ENCODE measurements around the gene SH3BP2. TPM values are rescaled to one million over a fixed set of nuclear protein-coding genes. Genes with fewer than 3 reads are reported as not detected.

Gene SH3BP2
- total RNA-seq, 1 donor from 2014 or later = 79.0 TPM

DNA sequence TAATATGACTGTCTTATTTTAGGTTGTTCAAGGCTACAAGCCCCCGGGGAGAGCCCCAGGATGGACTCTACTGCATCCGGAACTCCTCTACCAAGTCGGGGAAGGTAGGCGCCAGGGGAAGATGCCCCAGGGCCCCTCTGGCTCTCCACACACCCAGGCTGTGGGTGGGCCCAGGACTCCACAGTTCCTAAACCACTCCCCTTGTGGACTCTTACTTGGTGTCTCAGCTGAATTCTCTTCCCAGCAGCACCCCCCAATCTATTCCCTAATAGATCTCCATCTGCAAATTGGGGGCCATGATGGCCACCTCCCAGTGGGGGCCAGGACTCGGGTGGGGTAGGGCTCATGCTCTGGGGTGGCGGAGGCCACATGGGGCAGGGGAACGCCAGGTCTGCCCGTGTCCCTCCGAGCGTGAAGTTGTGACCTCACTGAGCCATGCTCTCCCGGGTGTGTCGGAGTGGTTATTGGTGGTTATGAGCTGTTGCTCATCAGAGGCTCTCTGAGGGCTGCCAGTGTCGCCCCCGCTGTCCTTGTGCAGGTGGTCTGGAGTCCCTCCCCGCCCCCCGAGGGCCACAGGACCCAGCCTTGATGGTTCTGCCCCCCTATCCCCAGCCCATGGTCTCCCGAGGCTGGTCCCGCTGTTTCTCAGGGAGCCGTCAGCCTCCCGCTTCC, 39.6 kb downstream of the SH3BP2 start:
- Mint-ChIP-seq H3K9me3 (no peaks in the 10 kb centered on the region), H3K36me3 (peaks cover 13% of the 10 kb centered on the region), H3K27ac (no peak overlapping the region), H3K27me3 (ENCODE audit: low read depth) (no peaks in the 10 kb centered on the region), H3K4me3 (no peak overlapping the region), H3K4me1 (no peaks in the 10 kb centered on the region)
- TF ChIP-seq, protein P1, sequence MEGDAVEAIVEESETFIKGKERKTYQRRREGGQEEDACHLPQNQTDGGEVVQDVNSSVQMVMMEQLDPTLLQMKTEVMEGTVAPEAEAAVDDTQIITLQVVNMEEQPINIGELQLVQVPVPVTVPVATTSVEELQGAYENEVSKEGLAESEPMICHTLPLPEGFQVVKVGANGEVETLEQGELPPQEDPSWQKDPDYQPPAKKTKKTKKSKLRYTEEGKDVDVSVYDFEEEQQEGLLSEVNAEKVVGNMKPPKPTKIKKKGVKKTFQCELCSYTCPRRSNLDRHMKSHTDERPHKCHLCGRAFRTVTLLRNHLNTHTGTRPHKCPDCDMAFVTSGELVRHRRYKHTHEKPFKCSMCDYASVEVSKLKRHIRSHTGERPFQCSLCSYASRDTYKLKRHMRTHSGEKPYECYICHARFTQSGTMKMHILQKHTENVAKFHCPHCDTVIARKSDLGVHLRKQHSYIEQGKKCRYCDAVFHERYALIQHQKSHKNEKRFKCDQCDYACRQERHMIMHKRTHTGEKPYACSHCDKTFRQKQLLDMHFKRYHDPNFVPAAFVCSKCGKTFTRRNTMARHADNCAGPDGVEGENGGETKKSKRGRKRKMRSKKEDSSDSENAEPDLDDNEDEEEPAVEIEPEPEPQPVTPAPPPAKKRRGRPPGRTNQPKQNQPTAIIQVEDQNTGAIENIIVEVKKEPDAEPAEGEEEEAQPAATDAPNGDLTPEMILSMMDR (IDR thresholded peaks at IDR 0.05; ENCODE audit: unreplicated experiment) = no peak
- no peak for DNase-seq (ENCODE audit: low spot score in 2 of 2, unreplicated experiment in 2 of 2)

DNA sequence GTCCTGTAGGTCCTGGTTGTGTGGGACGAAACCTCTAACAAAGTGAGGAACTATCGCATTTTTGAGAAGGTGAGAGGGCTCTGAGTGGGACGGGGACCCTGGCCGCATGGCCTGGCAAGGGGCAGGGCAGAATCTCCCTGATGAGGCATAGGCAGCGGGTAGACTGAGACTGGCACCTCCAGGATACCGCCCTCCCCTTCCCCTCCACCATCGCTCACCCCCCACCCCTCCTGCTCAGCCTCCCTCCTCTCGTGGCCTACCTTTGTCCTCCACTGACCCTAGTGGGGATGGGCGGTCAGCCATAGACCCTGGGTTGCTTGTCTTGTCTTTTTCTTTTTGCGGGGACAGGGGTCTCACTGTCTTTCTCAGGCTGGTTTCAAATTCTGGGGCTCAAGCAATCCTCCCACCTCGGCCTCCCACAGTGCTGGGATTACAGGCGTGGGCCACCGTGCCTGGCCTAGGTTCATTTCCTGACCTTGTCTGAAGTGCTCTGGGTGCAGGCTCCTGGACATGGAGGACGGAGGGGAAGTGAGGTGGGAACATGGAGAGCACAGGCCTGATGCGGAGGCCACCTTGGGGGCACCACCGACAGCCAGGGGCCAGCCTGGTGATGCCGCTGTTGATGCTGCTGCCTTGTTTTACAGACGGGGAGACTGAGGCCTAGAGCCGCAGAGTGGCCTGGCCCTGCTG, 40.2 kb downstream of the SH3BP2 start:
- no peaks in the 10 kb centered on the region for H3K9me3 Mint-ChIP-seq
- no peak overlapping the region for H3K27ac Mint-ChIP-seq
- TF ChIP-seq, protein P1 (IDR thresholded peaks at IDR 0.05; ENCODE audit: unreplicated experiment) = no peak
- H3K36me3 Mint-ChIP-seq = peaks cover 13% of the 10 kb centered on the region
- H3K4me3 Mint-ChIP-seq = no peak overlapping the region
- no peaks in the 10 kb centered on the region for H3K27me3 Mint-ChIP-seq (ENCODE audit: low read depth)
- DNase-seq (ENCODE audit: low spot score in 2 of 2, unreplicated experiment in 2 of 2) = peak in 1 of 2 experiments; percentile 30
- no peaks in the 10 kb centered on the region for H3K4me1 Mint-ChIP-seq

DNA sequence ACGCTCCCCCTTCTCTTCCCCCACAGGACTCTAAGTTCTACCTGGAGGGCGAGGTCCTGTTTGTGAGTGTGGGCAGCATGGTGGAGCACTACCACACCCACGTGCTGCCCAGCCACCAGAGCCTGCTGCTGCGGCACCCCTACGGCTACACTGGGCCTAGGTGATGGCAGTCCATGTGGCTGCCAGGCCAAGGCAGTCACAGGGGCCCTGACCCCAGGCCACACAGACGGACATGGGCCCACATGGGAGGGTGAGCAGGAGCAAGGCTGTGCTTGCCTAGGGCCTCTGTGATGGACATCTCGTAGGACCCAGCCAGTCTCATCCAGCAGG, 40.8 kb downstream of the SH3BP2 start:
- DNase-seq (ENCODE audit: low spot score in 2 of 2, unreplicated experiment in 2 of 2) = peak in 1 of 2 experiments; percentile 24
- H3K27me3 Mint-ChIP-seq (ENCODE audit: low read depth) = no peaks in the 10 kb centered on the region
- no peaks in the 10 kb centered on the region for H3K4me1 Mint-ChIP-seq
- H3K27ac Mint-ChIP-seq = no peak overlapping the region
- TF ChIP-seq, protein P1 (IDR thresholded peaks at IDR 0.05; ENCODE audit: unreplicated experiment) = no peak
- no peak overlapping the region for H3K4me3 Mint-ChIP-seq
- peaks cover 10% of the 10 kb centered on the region for H3K36me3 Mint-ChIP-seq
- no peaks in the 10 kb centered on the region for H3K9me3 Mint-ChIP-seq

DNA sequence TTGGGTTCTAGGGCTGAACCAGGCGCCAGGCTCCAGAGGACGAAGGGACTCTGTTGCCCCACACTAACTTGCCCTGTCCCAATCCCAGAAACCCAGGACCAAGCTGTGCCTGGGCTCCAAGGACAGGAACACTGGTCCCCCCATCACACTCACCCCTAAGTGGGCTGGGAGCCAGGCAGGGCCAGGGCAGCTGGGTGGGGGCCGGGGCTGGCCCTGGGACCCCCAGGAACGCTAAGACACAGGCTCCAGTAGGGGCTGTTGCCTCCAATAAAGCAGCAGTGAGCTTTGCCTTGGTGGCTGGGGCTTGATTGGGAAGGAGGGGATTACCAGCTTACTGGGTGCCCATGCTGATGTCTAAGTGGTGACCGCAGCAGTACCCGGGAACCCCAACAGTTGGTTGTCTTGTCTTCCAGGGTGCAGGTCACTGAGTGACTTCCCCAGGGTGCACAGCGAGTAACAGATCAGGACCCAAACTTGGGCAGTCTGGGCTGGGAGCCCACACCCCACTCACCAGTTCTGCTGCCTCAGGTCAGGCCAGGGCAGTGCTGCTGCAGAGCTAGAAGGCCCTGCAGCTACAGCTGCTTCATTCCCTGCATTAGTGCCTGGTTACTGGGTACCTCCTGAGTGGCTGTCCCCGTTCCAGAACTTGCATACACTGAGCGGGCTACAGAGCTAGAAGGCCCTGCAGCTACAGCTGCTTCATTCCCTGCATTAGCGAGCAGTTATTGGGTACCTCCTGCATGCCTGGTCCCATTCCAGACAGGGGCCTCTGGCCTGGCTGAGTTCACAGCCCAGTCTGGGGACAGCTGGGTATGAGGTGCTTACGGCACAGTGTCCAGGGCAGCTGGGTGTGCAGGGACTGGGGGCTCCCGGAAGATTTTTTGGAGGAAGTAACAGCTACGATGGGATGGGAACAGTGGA, 41.4 kb downstream of the SH3BP2 start:
- Mint-ChIP-seq H3K27me3 (ENCODE audit: low read depth) (no peaks in the 10 kb centered on the region), H3K4me3 (no peak overlapping the region), H3K9me3 (no peaks in the 10 kb centered on the region), H3K27ac (no peak overlapping the region), H3K4me1 (no peaks in the 10 kb centered on the region), H3K36me3 (peaks cover 5% of the 10 kb centered on the region)
- TF ChIP-seq, protein P1 (IDR thresholded peaks at IDR 0.05; ENCODE audit: unreplicated experiment) = no peak
- DNase-seq (ENCODE audit: low spot score in 2 of 2, unreplicated experiment in 2 of 2) = peak in 1 of 2 experiments; percentile 30

DNA sequence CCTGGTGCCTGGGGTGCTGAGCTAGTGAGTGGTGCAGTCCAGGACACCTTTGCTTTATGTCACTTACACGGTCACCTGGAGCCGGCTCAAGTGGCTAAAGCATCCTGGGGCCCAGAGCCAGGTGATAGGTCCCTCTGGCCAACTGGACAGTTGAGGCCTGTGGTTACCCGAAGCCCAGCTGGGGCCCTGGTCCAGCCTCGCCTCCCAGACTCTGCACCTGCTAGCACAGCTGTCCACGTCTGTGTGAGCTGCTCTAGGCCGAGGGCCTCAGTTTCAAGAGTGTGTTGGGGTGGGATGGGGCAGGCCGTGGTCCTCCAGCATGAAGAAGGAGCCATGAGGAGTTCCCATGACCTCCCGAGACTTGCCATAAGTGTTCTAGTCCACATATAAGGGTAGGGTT, 43.1 kb downstream of the SH3BP2 start:
- Mint-ChIP-seq H3K9me3 (peaks cover 8% of the 10 kb centered on the region), H3K27ac (no peak overlapping the region), H3K4me3 (no peak overlapping the region), H3K27me3 (ENCODE audit: low read depth) (no peaks in the 10 kb centered on the region), H3K36me3 (peaks cover 12% of the 10 kb centered on the region), H3K4me1 (no peaks in the 10 kb centered on the region)
- TF ChIP-seq, protein P1 (IDR thresholded peaks at IDR 0.05; ENCODE audit: unreplicated experiment) = no peak
- no peak for DNase-seq (ENCODE audit: low spot score in 2 of 2, unreplicated experiment in 2 of 2)

Data from mesothelial cell of epicardium (in vitro differentiated cells).